Kidney (tissue), 14 donors: Measurements from ENCODE around the gene TMOD1. TPM values are rescaled to one million over a fixed set of nuclear protein-coding genes. Genes with fewer than 3 reads are reported as not detected.

Source experiments
- DNase-seq, 5 donors: peaks; one replicate each; pipeline ENCODE4 v3.0.0-alpha.2; 2013 to 2020
- FAIRE-seq: peaks from 2 replicates; lab custom pipeline; 2012; peaks lifted over from hg19 to GRCh38; lab: Jason Lieb, UNC
- H3K27ac ChIP-seq, 2 donors: one replicate each; pipeline ENCODE4 v1.7.0; 2013; ENCODE audit warnings: low read depth in 2 of 2, low read length in 2 of 2, inconsistent platforms in 1 of 2
- H3K27me3 ChIP-seq: one replicate; pipeline ENCODE4 v1.7.1; 2013; ENCODE audit warnings: low read length, inconsistent platforms; ENCODE audit not compliant: control insufficient read depth, insufficient read depth
- H3K36me3 ChIP-seq, 3 donors: one replicate each; pipeline versions ENCODE4 v1.7.0 to v1.7.1; 2013; ENCODE audit warnings: low read length in 3 of 3, control low read depth in 1 of 3, inconsistent platforms in 1 of 3; ENCODE audit not compliant: insufficient read depth in 3 of 3, control insufficient read depth in 2 of 3
- H3K4me1 ChIP-seq, 3 donors: one replicate each; pipeline versions ENCODE4 v1.7.0 to v1.7.1; 2013; ENCODE audit warnings: low read length in 3 of 3, inconsistent platforms in 1 of 3, low read depth in 1 of 3; ENCODE audit not compliant: control insufficient read depth in 2 of 3, insufficient read depth in 2 of 3
- H3K4me3 ChIP-seq, 3 donors: one replicate each; pipeline versions ENCODE4 v1.7.0 to v1.8.1; 2013; ENCODE audit warnings: low read length in 3 of 3, control low read depth in 1 of 3, inconsistent platforms in 1 of 3
- H3K9ac ChIP-seq, 3 donors: one replicate each; pipeline versions ENCODE4 v1.7.0 to v1.7.1; 2013; ENCODE audit warnings: low read length in 3 of 3, control low read depth in 1 of 3, inconsistent platforms in 1 of 3
- H3K9me3 ChIP-seq, 3 donors: one replicate each; pipeline versions ENCODE4 v1.7.0 to v1.7.1; 2013; ENCODE audit warnings: low read length in 3 of 3, control low read depth in 1 of 3, inconsistent platforms in 1 of 3; ENCODE audit not compliant: control insufficient read depth in 2 of 3, insufficient read depth in 1 of 3
- intact Hi-C: fragments of 100-400 bp; cut with DNase I; formaldehyde crosslinking; loops from one replicate; pipeline ENCODE4 v1.11.1; 2022
- polyA plus RNA-seq: library from polyadenylated mRNA; stranded (reverse); fragments of 350-450 nt; fragmentation: Illumina TruSeq; extraction: RNeasy Lipid Tissue Mini Kit (QIAGEN cat#74804); gene quantifications from one replicate; pipeline ENCODE4 v1.2.3, GENCODE V29; 2014; ENCODE audit warnings: low read depth, low replicate concordance; ENCODE audit not compliant: insufficient read depth
- total RNA-seq: library from RNA; stranded (reverse); fragmentation: NEBNext Ultra II Directional; extraction: Animal tissue kit (Norgen Biotek cat#: 25700); gene quantifications from one replicate; pipeline ENCODE4 v1.2.1, GENCODE V29; 2021
- TF ChIP-seq, protein P1 (sequence below): IDR thresholded peaks from 3 replicates; pipeline ENCODE4 v1.5.1; 2012; ENCODE audit warnings: mild to moderate bottlenecking, moderate library complexity, borderline replicate concordance; ENCODE audit not compliant: insufficient read depth; ENCODE audit errors: extremely low read depth
- donor health status: control.
- donor health status: control.
- donor health status: control.
- donor health status: control.
- donor health status: control.
- donor health status: DM: yes; HTN: yes; CAD: no.
- donor health status: Normal renal cell carcinoma (clear cell type).

The TMOD1 gene
- total and polyA plus RNA-seq, 2 donors from 2014 or later, result 8.1 to 14.9 TPM

DNA sequence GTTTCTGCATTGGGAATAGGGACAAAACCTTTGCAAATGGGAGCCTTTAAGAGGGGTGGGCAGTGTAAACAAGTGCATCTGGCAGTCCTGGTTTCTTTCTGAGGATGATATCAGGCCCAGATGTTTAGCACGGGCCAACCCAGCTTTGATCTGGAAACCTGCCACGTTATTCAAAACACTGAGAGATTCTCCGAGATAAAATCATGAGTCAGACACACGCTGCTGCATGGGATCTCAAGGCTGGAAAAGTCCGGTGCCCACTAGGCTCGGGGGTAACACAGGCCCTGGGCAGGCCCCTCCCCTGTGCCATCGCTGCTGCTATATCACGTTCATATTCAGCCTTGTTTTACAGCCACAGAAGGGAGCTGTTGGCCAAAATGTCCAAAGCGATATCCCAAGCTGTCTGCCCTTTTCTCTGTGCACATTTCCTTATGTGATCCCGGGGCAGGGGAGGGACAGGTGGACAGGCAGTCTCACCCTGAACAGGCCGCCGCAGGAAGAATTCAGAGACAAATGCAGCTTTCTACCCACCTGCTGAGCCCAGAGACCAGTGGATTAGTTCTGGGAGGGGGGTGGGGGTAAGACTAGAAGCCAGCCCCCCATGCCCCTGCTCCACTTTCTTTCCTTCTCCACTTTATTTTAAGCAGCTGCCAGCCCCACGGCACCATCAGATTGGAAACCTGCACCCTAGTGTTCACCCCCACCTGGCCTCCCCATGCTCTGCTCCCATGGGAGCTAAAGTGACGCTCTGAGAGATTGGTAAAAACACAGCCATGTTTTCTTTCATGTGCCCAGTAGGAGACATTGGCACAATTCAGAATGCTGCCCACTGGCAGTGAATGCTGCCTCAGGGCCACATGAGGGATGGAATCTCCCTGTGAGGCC is 63.1 kb downstream of the TMOD1 start:
- H3K36me3 ChIP-seq, result no peaks in the 10 kb centered on the region
- no peaks in the 10 kb centered on the region for H3K9me3 ChIP-seq
- H3K27me3 ChIP-seq, result no peaks in the 10 kb centered on the region
- no peak overlapping the region for H3K9ac ChIP-seq
- H3K4me3 ChIP-seq, result no peak overlapping the region
- DNase-seq (peak in 2 of 5 donors; percentile 12 to 28), FAIRE-seq (no peak)
- intact Hi-C loops, result no loop called here
- peak overlapping the region; percentile 4 to 32 for H3K27ac ChIP-seq
- TF ChIP-seq, protein P1, sequence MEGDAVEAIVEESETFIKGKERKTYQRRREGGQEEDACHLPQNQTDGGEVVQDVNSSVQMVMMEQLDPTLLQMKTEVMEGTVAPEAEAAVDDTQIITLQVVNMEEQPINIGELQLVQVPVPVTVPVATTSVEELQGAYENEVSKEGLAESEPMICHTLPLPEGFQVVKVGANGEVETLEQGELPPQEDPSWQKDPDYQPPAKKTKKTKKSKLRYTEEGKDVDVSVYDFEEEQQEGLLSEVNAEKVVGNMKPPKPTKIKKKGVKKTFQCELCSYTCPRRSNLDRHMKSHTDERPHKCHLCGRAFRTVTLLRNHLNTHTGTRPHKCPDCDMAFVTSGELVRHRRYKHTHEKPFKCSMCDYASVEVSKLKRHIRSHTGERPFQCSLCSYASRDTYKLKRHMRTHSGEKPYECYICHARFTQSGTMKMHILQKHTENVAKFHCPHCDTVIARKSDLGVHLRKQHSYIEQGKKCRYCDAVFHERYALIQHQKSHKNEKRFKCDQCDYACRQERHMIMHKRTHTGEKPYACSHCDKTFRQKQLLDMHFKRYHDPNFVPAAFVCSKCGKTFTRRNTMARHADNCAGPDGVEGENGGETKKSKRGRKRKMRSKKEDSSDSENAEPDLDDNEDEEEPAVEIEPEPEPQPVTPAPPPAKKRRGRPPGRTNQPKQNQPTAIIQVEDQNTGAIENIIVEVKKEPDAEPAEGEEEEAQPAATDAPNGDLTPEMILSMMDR, result no peak
- peaks cover 0 to 3% (median 0%) of the 10 kb centered on the region in 3 donors for H3K4me1 ChIP-seq

- H3K9me3 ChIP-seq, result no peaks in the 10 kb centered on the region
- no peak overlapping the region for H3K9ac ChIP-seq
- H3K4me1 ChIP-seq, result peaks cover 0 to 3% (median 0%) of the 10 kb centered on the region in 3 donors
- H3K36me3 ChIP-seq, result no peaks in the 10 kb centered on the region
- no peaks in the 10 kb centered on the region for H3K27me3 ChIP-seq
- no peak for DNase-seq
- TF ChIP-seq, protein P1, result no peak
- no peak for FAIRE-seq
- H3K4me3 ChIP-seq, result no peak overlapping the region
- no peak overlapping the region for H3K27ac ChIP-seq
- intact Hi-C loops, result no loop called here
Measured at GRCh38 chr9:97565262-97565661, 63.8 kb downstream of the TMOD1 start.

DNA sequence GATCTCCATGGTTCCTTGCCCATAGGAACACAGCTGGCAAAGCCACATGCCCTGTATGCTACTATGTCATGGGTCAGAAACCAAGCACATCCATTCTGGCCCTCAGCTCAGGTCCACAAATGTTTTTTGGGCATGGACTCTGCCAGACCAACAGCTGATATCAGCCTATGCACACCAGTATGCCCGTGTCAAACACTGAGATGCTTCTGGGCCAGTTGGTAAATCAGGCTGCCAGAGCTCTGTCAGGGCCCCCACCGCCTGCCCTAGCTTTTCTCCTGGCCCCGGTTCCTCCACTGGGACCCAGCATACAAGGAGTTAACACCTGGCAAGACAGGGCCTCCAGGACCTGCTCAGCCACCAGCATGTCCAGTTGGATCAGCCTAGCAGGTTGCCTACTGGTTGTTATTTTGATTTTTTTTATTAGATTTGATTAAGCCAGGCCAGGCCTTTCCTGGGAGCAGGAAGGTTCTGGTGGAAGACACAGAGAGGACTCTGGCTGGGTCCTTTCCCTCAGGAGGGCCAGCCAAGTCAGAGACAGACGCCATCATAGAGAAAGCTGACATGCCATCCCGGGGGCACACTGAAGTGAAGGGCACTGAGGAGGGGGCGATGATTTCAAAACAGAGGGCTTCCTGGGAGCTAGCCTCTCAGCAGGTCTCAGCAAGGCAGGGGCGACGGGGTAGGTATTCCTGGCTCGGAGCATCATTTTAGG is 65.9 kb downstream of the TMOD1 start:
- TF ChIP-seq, protein P1, result no peak
- DNase-seq, result peak in 1 of 5 donors; percentile 16
- H3K9me3 ChIP-seq, result no peaks in the 10 kb centered on the region
- no peak overlapping the region for H3K9ac ChIP-seq
- no peaks in the 10 kb centered on the region for H3K36me3 ChIP-seq
- H3K4me1 ChIP-seq, result peaks cover 0 to 3% (median 0%) of the 10 kb centered on the region in 3 donors
- intact Hi-C loops, result no loop called here
- H3K4me3 ChIP-seq, result no peak overlapping the region
- no peaks in the 10 kb centered on the region for H3K27me3 ChIP-seq
- FAIRE-seq, result no peak
- H3K27ac ChIP-seq, result no peak overlapping the region
